GM12878 (cell line): ENCODE results near the gene TTLL4. TPM values are rescaled to one million over a fixed set of nuclear protein-coding genes. Genes with fewer than 3 reads are reported as not detected.

Experiments used
- ATAC-seq: fragments of 200-7000 bp; cut with Tn5 transposase; 3 replicates; pipeline ENCODE4 v1.9.1; 2020; ENCODE audit warnings: mild to moderate bottlenecking, moderate library complexity
- BruUV-seq: library from RNA; stranded (reverse); fragments of 400-500 nt; replicated peaks from 2 replicates; lab custom pipeline; 2021; lab: Mats Ljungman, UMichigan
- CTCF ChIA-PET: fragments of 300-600 bp; sonication (Branson Sonifier 250); formaldehyde crosslinking; extraction: SDS; loops from one replicate; lab custom pipeline; 2021; ENCODE audit warnings: inconsistent platforms; lab: Yijun Ruan, JAX
- POLR2A ChIA-PET: fragments of 350-600 bp; formaldehyde crosslinking; extraction: SDS; loops from one replicate; lab custom pipeline; 2021; ENCODE audit warnings: inconsistent platforms; lab: Charles Lee
- RAD21 ChIA-PET: fragments of 300-600 bp; sonication (Branson Sonifier 250); formaldehyde crosslinking; loops from one replicate; lab custom pipeline; 2023; ENCODE audit warnings: antibody characterized with exemption; ENCODE audit not compliant: unreplicated experiment; lab: Charles Lee
- SMC1A ChIA-PET: fragments of 300-600 bp; sonication (Branson Sonifier 250); formaldehyde crosslinking; loops from one replicate; lab custom pipeline; 2023; ENCODE audit not compliant: unreplicated experiment, uncharacterized antibody; lab: Charles Lee
- DNase-seq: peaks from one replicate; pipeline ENCODE4 v3.0.0-alpha.2; 2011; ENCODE audit warnings: low read depth, low spot score
- FAIRE-seq: peaks from 3 replicates; lab custom pipeline; 2011; peaks lifted over from hg19 to GRCh38; lab: Jason Lieb, UNC
- H2AFZ ChIP-seq: 2 replicates; pipeline ENCODE4 v1.6.0; 2011; ENCODE audit warnings: low read depth, low read length, control low read depth; ENCODE audit not compliant: control insufficient read depth
- H3K27ac ChIP-seq: 2 replicates; pipeline ENCODE4 v1.5.1; 2011; ENCODE audit warnings: control low read depth; ENCODE audit not compliant: control insufficient read depth, insufficient read depth
- H3K27me3 ChIP-seq, 2 experiments: replicated peaks in 1 of 2; 2 replicates each; pipeline versions ENCODE4 v1.6.0 to v1.6.1; 2011; ENCODE audit warnings: low read length in 1 of 2; ENCODE audit not compliant: control insufficient read depth in 2 of 2, insufficient read depth in 2 of 2
- H3K36me3 ChIP-seq, 2 experiments: 2 replicates each; pipeline ENCODE4 v1.5.1; 2011; ENCODE audit warnings: low read length in 1 of 2; ENCODE audit not compliant: control insufficient read depth in 2 of 2, insufficient read depth in 2 of 2
- H3K4me1 ChIP-seq: 2 replicates; pipeline ENCODE4 v1.6.1; 2011; ENCODE audit warnings: mild to moderate bottlenecking, low read length, moderate library complexity, mixed read lengths; ENCODE audit not compliant: control insufficient read depth, insufficient read depth
- H3K4me2 ChIP-seq: 2 replicates; pipeline ENCODE4 v1.6.0; 2011; ENCODE audit warnings: control low read depth; ENCODE audit not compliant: control insufficient read depth, insufficient read depth
- H3K4me3 ChIP-seq: fragments of 200-600 bp; sonication (generic); 2 replicates; pipeline ENCODE4 v1.5.1; 2016
- H3K79me2 ChIP-seq: 2 replicates; pipeline ENCODE4 v1.6.0; 2011; ENCODE audit warnings: low read length; ENCODE audit not compliant: control insufficient read depth, insufficient read depth
- H3K9ac ChIP-seq: 2 replicates; pipeline ENCODE4 v1.8.0; 2011; ENCODE audit warnings: low read length, control low read depth, mixed read lengths; ENCODE audit not compliant: control insufficient read depth, insufficient read depth
- H3K9me3 ChIP-seq: replicated peaks from 3 replicates; pipeline ENCODE4 v1.5.1; 2011; ENCODE audit warnings: mild to moderate bottlenecking, low read length; ENCODE audit not compliant: control insufficient read depth, insufficient read depth
- H4K20me1 ChIP-seq: 2 replicates; pipeline ENCODE4 v1.6.0; 2011; ENCODE audit not compliant: control insufficient read depth, insufficient read depth
- E4F1 ChIP-seq: fragments of 450-650 bp; IDR thresholded peaks from 2 replicates; pipeline ENCODE4 v1.6.1; 2018; ENCODE audit warnings: borderline replicate concordance, mild to moderate bottlenecking; ENCODE audit not compliant: partially characterized antibody
- FOS ChIP-seq: IDR thresholded peaks from 3 replicates; pipeline ENCODE4 v1.6.1; 2011; ENCODE audit warnings: borderline replicate concordance; ENCODE audit not compliant: insufficient read length; ENCODE audit errors: extremely low read depth
- HSF1 ChIP-seq: fragments of 150-350 bp; IDR thresholded peaks from 2 replicates; pipeline ENCODE4 v1.6.1; 2014; ENCODE audit warnings: mild to moderate bottlenecking, low read depth, low read length
- MTA2 ChIP-seq: fragments of 450-650 bp; IDR thresholded peaks from 2 replicates; pipeline ENCODE4 v1.6.1; 2016; ENCODE audit warnings: low read depth, mild to moderate bottlenecking, moderate library complexity
- NFXL1 ChIP-seq: fragments of 450-650 bp; IDR thresholded peaks from 2 replicates; pipeline ENCODE4 v1.6.1; 2017; ENCODE audit warnings: antibody characterized with exemption, mild to moderate bottlenecking, borderline replicate concordance
- SIX5 ChIP-seq: IDR thresholded peaks from 2 replicates; pipeline ENCODE4 v1.6.1; 2011; ENCODE audit warnings: mild to moderate bottlenecking, low read depth, low read length, moderate library complexity; ENCODE audit not compliant: severe bottlenecking
- TCF7 ChIP-seq: IDR thresholded peaks from 2 replicates; pipeline ENCODE4 v1.6.1; 2014; ENCODE audit warnings: antibody characterized with exemption, borderline replicate concordance
- ZBTB40 ChIP-seq: fragments of 450-650 bp; IDR thresholded peaks from 2 replicates; pipeline ENCODE4 v1.6.1; 2016; ENCODE audit warnings: mild to moderate bottlenecking, moderate library complexity, borderline replicate concordance
- WGBS: methylation state at CpG from one replicate; pipeline ENCODE4 v1.1.6; 2016; ENCODE audit warnings: low lambda C conversion rate; ENCODE audit not compliant: insufficient replicate concordance, insufficient coverage; ENCODE audit errors: missing lambda C conversion rate; 5-methylcytosine and 5-hydroxymethylcytosine counted together
- in situ Hi-C: fragments of 300-500 bp; cut with MboI; formaldehyde crosslinking; loops from 9 replicates; pipeline ENCODE4 v1.14.3; 2018; ENCODE audit warnings: mixed read lengths
- intact Hi-C: fragments of 100-400 bp; cut with micrococcal nuclease; formaldehyde crosslinking; loops from one replicate; pipeline ENCODE4 v1.14.2; 2022; ENCODE audit not compliant: unreplicated experiment
- polyA plus RNA-seq, 11 experiments: library from polyadenylated mRNA; depleted of rRNA in 4 of 11; unstranded in 6 of 11; stranded (reverse) in 5 of 11; fragments of >200 nt; fragmentation: Nextera tagmentation in 4 of 11; fragmentation: Illumina TruSeq in 1 of 11; extraction: Ambion mirVana in 4 of 11; extraction: Trizol in 1 of 11; gene quantifications; 1 replicate in 1 of 11; 2 replicates in 10 of 11; pipeline versions ENCODE4 v1.2.1 to v1.2.3, GENCODE V29; 2011 to 2016; ENCODE audit warnings: inconsistent platforms in 2 of 11, missing spikeins in 2 of 11, low read depth in 1 of 11
- total RNA-seq, 4 experiments: library from RNA; depleted of rRNA in 3 of 4; stranded (reverse); fragments of >200 nt in 3 of 4; fragmentation: Illumina TruSeq in 1 of 4; extraction: Trizol in 1 of 4; gene quantifications; 2 replicates each; pipeline versions ENCODE4 v1.2.1 to v1.2.3, GENCODE V29; 2013 to 2021

Gene TTLL4
- total and polyA plus RNA-seq, 10 of the 15 experiments (the other 5 are each of a cell fraction or from before 2014, with no cell fraction given), result 16.6 to 63.1 (median 32.9) TPM

DNA sequence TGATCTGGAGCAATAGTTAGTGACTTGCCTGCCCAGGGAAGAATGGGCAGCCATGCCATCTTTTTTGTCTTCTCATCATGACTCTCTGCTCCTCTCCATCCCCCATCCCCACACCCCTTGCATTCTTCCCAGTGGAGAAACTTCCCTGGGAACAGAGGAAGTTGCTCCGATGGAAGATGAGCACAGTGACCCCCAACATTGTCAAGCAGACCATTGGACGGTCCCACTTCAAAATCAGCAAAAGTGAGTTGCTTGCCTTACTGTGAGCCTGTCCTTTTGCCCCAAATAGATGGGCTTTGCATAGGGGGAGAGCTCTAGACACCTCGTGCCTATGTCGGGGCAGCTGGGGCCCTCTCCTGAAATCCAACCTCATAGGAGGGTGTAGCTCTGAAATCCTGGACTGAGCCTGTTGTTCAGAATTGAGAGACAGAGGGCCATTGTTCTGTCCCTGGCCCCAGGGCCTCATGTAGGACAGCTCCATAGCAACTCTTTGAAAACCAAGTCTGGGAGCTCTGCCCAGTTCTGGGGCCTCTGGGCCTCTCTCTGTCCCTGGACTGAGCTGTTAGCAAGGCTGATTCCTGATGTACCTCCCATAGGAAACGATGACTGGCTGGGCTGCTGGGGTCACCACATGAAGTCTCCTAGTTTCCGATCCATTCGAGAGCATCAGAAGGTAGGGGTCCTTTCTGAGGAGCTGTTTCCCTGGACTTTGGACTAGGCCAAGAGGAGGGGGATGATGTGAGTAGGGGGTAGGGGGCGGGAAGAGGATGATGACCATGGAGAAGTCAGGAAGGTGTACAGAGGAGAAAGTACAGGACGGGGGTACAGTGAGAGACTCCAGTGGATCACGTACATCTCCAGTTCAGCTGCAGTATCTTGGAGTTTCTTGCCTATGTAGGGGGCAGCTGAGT lies 35.2 kb downstream of the TTLL4 start (continued):
- TF ChIP-seq NFXL1 (no peak), ZBTB40 (no peak)

- Histone ChIP-seq H3K4me1 (peaks cover 29% of the 10 kb centered on the region), H3K9ac (no peak overlapping the region), H3K27ac (no peak overlapping the region), H2AFZ (no peak overlapping the region), H3K27me3 (no peaks in the 10 kb centered on the region), H3K79me2 (no peaks in the 10 kb centered on the region), H3K36me3 (peaks cover 21 to 35% of the 10 kb centered on the region in 2 experiments), H3K9me3 (no peaks in the 10 kb centered on the region), H3K4me3 (no peak overlapping the region), H3K4me2 (no peak overlapping the region), H4K20me1 (no peaks in the 10 kb centered on the region)
- SMC1A ChIA-PET, result interaction anchor here (1.1 kb wide), 1 partner anchor 15 kb away, joined by 7 read pairs; no protein-coding TSS in a partner anchor
- intact Hi-C loops (no loop called here), in situ Hi-C loops (no loop called here)
- DNase-seq (no peak), FAIRE-seq (no peak), ATAC-seq (no peak)
- CTCF ChIA-PET, result no interaction called here
- RAD21 ChIA-PET, result no interaction called here
- POLR2A ChIA-PET, result no interaction called here
- no TSS peak for BruUV-seq
- 100% methylated on average over 1 of the region's 1 CpG for WGBS
- TF ChIP-seq TCF7, result no peak
- TF ChIP-seq E4F1, result no peak
- TF ChIP-seq HSF1, result no peak
- TF ChIP-seq MTA2, result no peak
- no peak for TF ChIP-seq FOS
- TF ChIP-seq NFXL1, result no peak
- no peak for TF ChIP-seq SIX5
These were observed 35.8 kb downstream of the TTLL4 start for GRCh38 chr2:218746470-218746795.
